ENCODE data around the gene DAO. TPM values are rescaled to one million over a fixed set of nuclear protein-coding genes. Genes with fewer than 3 reads are reported as not detected.

Gene DAO
- total RNA-seq, 1 donor from 2014 or later: not detected

GRCh38 chr12:108940138-108940537, 60.2 kb downstream of the DAO start:
- H3K27me3 Mint-ChIP-seq: peaks cover 14% of the 10 kb centered on the region
- H3K27ac Mint-ChIP-seq: no peak overlapping the region
- no peaks in the 10 kb centered on the region for H3K4me1 Mint-ChIP-seq (ENCODE audit: low read depth)
- no peak overlapping the region for H3K4me3 Mint-ChIP-seq (ENCODE audit: low read depth)
- TF ChIP-seq CTCF (IDR thresholded peaks at IDR 0.05; ENCODE audit: unreplicated experiment): no peak
- no peaks in the 10 kb centered on the region for H3K9me3 Mint-ChIP-seq (ENCODE audit: low read depth)
- no peaks in the 10 kb centered on the region for H3K36me3 Mint-ChIP-seq (ENCODE audit: insufficient read depth)
- no peak for DNase-seq (ENCODE audit: low spot score, unreplicated experiment)

GRCh38 chr12:108947097-108947496, 67.2 kb downstream of the DAO start:
- Mint-ChIP-seq H3K27me3 (peaks cover 8% of the 10 kb centered on the region), H3K36me3 (ENCODE audit: insufficient read depth) (no peaks in the 10 kb centered on the region), H3K27ac (no peak overlapping the region), H3K4me3 (ENCODE audit: low read depth) (no peak overlapping the region), H3K4me1 (ENCODE audit: low read depth) (no peaks in the 10 kb centered on the region), H3K9me3 (ENCODE audit: low read depth) (peaks cover 8% of the 10 kb centered on the region)
- no peak for DNase-seq (ENCODE audit: low spot score, unreplicated experiment)
- no peak for TF ChIP-seq CTCF (IDR thresholded peaks at IDR 0.05; ENCODE audit: unreplicated experiment)

DNA sequence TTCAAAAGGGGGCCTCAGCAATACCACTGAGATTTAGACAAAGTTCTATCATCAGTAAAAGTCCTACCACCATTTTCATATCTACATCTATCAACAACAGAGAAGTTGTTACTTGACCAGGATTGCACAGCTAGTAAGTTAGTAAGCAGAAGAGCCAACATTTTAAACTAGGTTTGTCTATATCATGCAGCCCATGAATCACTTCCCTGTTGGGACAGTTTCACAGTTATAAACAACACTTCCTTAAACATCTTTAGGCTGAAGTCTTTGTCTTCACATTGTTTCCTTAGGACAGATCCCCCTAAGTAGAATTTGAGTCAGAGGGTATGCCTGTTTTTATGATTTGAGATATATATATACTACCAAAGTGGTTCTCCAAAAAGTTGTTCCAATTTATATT, 68.5 kb downstream of the DAO start:
- H3K27me3 Mint-ChIP-seq: peaks cover 8% of the 10 kb centered on the region
- H3K9me3 Mint-ChIP-seq (ENCODE audit: low read depth): peaks cover 8% of the 10 kb centered on the region
- no peak overlapping the region for H3K27ac Mint-ChIP-seq
- H3K4me3 Mint-ChIP-seq (ENCODE audit: low read depth): no peak overlapping the region
- no peaks in the 10 kb centered on the region for H3K4me1 Mint-ChIP-seq (ENCODE audit: low read depth)
- no peak for DNase-seq (ENCODE audit: low spot score, unreplicated experiment)
- no peak for TF ChIP-seq CTCF (IDR thresholded peaks at IDR 0.05; ENCODE audit: unreplicated experiment)
- no peaks in the 10 kb centered on the region for H3K36me3 Mint-ChIP-seq (ENCODE audit: insufficient read depth)

GRCh38 chr12:108949976-108950375, 70.1 kb downstream of the DAO start:
- Mint-ChIP-seq H3K4me1 (ENCODE audit: low read depth) (no peaks in the 10 kb centered on the region), H3K36me3 (ENCODE audit: insufficient read depth) (no peaks in the 10 kb centered on the region), H3K9me3 (ENCODE audit: low read depth) (peaks cover 8% of the 10 kb centered on the region), H3K4me3 (ENCODE audit: low read depth) (no peak overlapping the region), H3K27ac (no peak overlapping the region), H3K27me3 (peaks cover 15% of the 10 kb centered on the region)
- no peak for DNase-seq (ENCODE audit: low spot score, unreplicated experiment)
- TF ChIP-seq CTCF (IDR thresholded peaks at IDR 0.05; ENCODE audit: unreplicated experiment): no peak

Small RNA genes within 50 kb of the gene (microRNA-seq; reads per million reads assigned to microRNA genes)
- not detected for gene MIR619 (ENCODE audit: borderline number of aligned reads, unreplicated experiment)

Other genes starting within 250 kb of the DAO start
- gene SELPLG, start 246.2 kb upstream of the DAO start, total RNA-seq: not detected in 2 replicates
- 68.3 and 85.5 TPM in 2 replicates for gene CORO1C, start 148.6 kb upstream of the DAO start, total RNA-seq
- gene SSH1, start 22.5 kb upstream of the DAO start, total RNA-seq: 37.2 and 38.8 TPM in 2 replicates
- 1.7 and 2.1 TPM in 2 replicates for gene SVOP, start 141.0 kb downstream of the DAO start, total RNA-seq
- gene USP30, start 172.5 kb downstream of the DAO start, total RNA-seq: 23.0 and 25.9 TPM in 2 replicates
- gene ALKBH2, start 213.4 kb downstream of the DAO start, total RNA-seq: 22.0 and 28.9 TPM in 2 replicates
- 81.5 and 84.1 TPM in 2 replicates for gene UNG, start 217.5 kb downstream of the DAO start, total RNA-seq
- 38.1 and 47.3 TPM in 2 replicates for gene ACACB, start 236.5 kb downstream of the DAO start, total RNA-seq

Data from progenitor cell of endocrine pancreas (in vitro differentiated cells).